IPS-18a (cell line): Measurements from ENCODE around the gene NCAPH2.

Experiments used
- H3K27ac ChIP-seq: one replicate; pipeline ENCODE4 v1.5.1; 2013; ENCODE audit warnings: low read length
- H3K27me3 ChIP-seq: one replicate; pipeline ENCODE4 v1.6.1; 2013; ENCODE audit warnings: mild to moderate bottlenecking, low read length; ENCODE audit not compliant: control insufficient read depth, insufficient read depth
- H3K36me3 ChIP-seq: one replicate; pipeline ENCODE4 v1.6.1; 2013; ENCODE audit warnings: low read depth, low read length; ENCODE audit not compliant: control insufficient read depth
- H3K4me1 ChIP-seq: one replicate; pipeline ENCODE4 v1.6.1; 2013; ENCODE audit warnings: low read depth, low read length; ENCODE audit not compliant: control insufficient read depth
- H3K4me3 ChIP-seq: one replicate; pipeline ENCODE4 v1.5.1; 2013; ENCODE audit warnings: low read length
- H3K9ac ChIP-seq: one replicate; pipeline ENCODE4 v1.6.1; 2013; ENCODE audit warnings: mild to moderate bottlenecking, low read length, moderate library complexity
- H3K9me3 ChIP-seq: one replicate; pipeline ENCODE4 v1.6.1; 2013; ENCODE audit warnings: low read depth, low read length; ENCODE audit not compliant: control insufficient read depth

The NCAPH2 gene

GRCh38 chr22:50524676-50525103, 16.7 kb downstream of the NCAPH2 start:
- peak overlapping the region; percentile 75 for H3K4me3 ChIP-seq
- peak overlapping the region; percentile 62 for H3K9ac ChIP-seq
- peaks cover 3% of the 10 kb centered on the region for H3K4me1 ChIP-seq
- H3K27me3 ChIP-seq = peaks cover 33% of the 10 kb centered on the region
- peaks cover 23% of the 10 kb centered on the region for H3K36me3 ChIP-seq
- no peaks in the 10 kb centered on the region for H3K9me3 ChIP-seq
- H3K27ac ChIP-seq = no peak overlapping the region

GRCh38 chr22:50525104-50525857, 17.3 kb downstream of the NCAPH2 start, which contains the start of gene SCO2:
Gene SCO2 (minus strand): TSS chr22:50525598. CDS start chr22:50524411, 1,187 bp downstream.
- Histone ChIP-seq H3K27ac (no peak within 1 kb of the TSS), H3K36me3 (peaks cover 23% of the 10 kb centered on the region), H3K4me1 (peaks cover 3% of the 10 kb centered on the region), H3K4me3 (peak within 1 kb of the TSS; percentile 75), H3K9ac (peak within 1 kb of the TSS; percentile 62), H3K27me3 (peaks cover 39% of the 10 kb centered on the region), H3K9me3 (no peaks in the 10 kb centered on the region)

- H3K36me3 ChIP-seq = peaks cover 23% of the 10 kb centered on the region
- peak overlapping the region; percentile 75 for H3K4me3 ChIP-seq
- peaks cover 44% of the 10 kb centered on the region for H3K27me3 ChIP-seq
- no peaks in the 10 kb centered on the region for H3K9me3 ChIP-seq
- H3K4me1 ChIP-seq = peaks cover 3% of the 10 kb centered on the region
- H3K27ac ChIP-seq = no peak overlapping the region
- H3K9ac ChIP-seq = peak overlapping the region; percentile 62
These were observed 17.8 kb downstream of the NCAPH2 start for GRCh38 chr22:50525858-50526107.

GRCh38 chr22:50526108-50526833, 18.2 kb downstream of the NCAPH2 start:
- H3K36me3 ChIP-seq = peaks cover 18% of the 10 kb centered on the region
- peak overlapping the region; percentile 62 for H3K9ac ChIP-seq
- no peak overlapping the region for H3K27ac ChIP-seq
- H3K4me3 ChIP-seq = peak overlapping the region; percentile 75
- no peaks in the 10 kb centered on the region for H3K9me3 ChIP-seq
- H3K27me3 ChIP-seq = peaks cover 49% of the 10 kb centered on the region
- H3K4me1 ChIP-seq = peaks cover 6% of the 10 kb centered on the region

- Histone ChIP-seq H3K4me3 (peak overlapping the region; percentile 75), H3K4me1 (peaks cover 6% of the 10 kb centered on the region), H3K9me3 (no peaks in the 10 kb centered on the region), H3K9ac (peak overlapping the region; percentile 62), H3K36me3 (peaks cover 11% of the 10 kb centered on the region), H3K27ac (no peak overlapping the region), H3K27me3 (peaks cover 57% of the 10 kb centered on the region)
These were observed 19.1 kb downstream of the NCAPH2 start for GRCh38 chr22:50526834-50527801.

GRCh38 chr22:50527921-50528681, 20.1 kb downstream of the NCAPH2 start:
- Histone ChIP-seq H3K9me3 (no peaks in the 10 kb centered on the region), H3K4me1 (peaks cover 6% of the 10 kb centered on the region), H3K9ac (no peak overlapping the region), H3K4me3 (no peak overlapping the region), H3K27ac (no peak overlapping the region), H3K36me3 (peaks cover 4% of the 10 kb centered on the region), H3K27me3 (peaks cover 67% of the 10 kb centered on the region)

- H3K27ac ChIP-seq = no peak overlapping the region
- H3K4me1 ChIP-seq = peaks cover 6% of the 10 kb centered on the region
- H3K4me3 ChIP-seq = no peak overlapping the region
- H3K27me3 ChIP-seq = peaks cover 75% of the 10 kb centered on the region
- H3K9me3 ChIP-seq = no peaks in the 10 kb centered on the region
- no peaks in the 10 kb centered on the region for H3K36me3 ChIP-seq
- no peak overlapping the region for H3K9ac ChIP-seq
These were observed 20.8 kb downstream of the NCAPH2 start for GRCh38 chr22:50528682-50529415.

- Histone ChIP-seq H3K9ac (no peak overlapping the region), H3K9me3 (no peaks in the 10 kb centered on the region), H3K4me3 (no peak overlapping the region), H3K27me3 (peaks cover 79% of the 10 kb centered on the region), H3K4me1 (peaks cover 6% of the 10 kb centered on the region), H3K36me3 (no peaks in the 10 kb centered on the region), H3K27ac (no peak overlapping the region)
These were observed 21.4 kb downstream of the NCAPH2 start for GRCh38 chr22:50529416-50529896.

GRCh38 chr22:50529897-50530579, 22.0 kb downstream of the NCAPH2 start, which contains the start of gene TYMP:
Gene TYMP (minus strand): TSS chr22:50530012. CDS start chr22:50529709, 303 bp downstream.
- Histone ChIP-seq H3K4me3 (peak within 1 kb of the TSS; percentile 57), H3K9ac (no peak within 1 kb of the TSS), H3K36me3 (no peaks in the 10 kb centered on the region), H3K27me3 (peaks cover 79% of the 10 kb centered on the region), H3K9me3 (no peaks in the 10 kb centered on the region), H3K27ac (no peak within 1 kb of the TSS), H3K4me1 (peaks cover 6% of the 10 kb centered on the region)

GRCh38 chr22:50530580-50530876, 22.5 kb downstream of the NCAPH2 start:
- no peak overlapping the region for H3K9ac ChIP-seq
- peaks cover 79% of the 10 kb centered on the region for H3K27me3 ChIP-seq
- H3K4me3 ChIP-seq = peak overlapping the region; percentile 57
- no peaks in the 10 kb centered on the region for H3K36me3 ChIP-seq
- H3K9me3 ChIP-seq = no peaks in the 10 kb centered on the region
- H3K27ac ChIP-seq = no peak overlapping the region
- H3K4me1 ChIP-seq = peaks cover 6% of the 10 kb centered on the region
